Stimulated activated CD8-positive, alpha-beta memory T cell treated with anti-CD3 and anti-CD28 coated beads, Interleukin-7, amount 100 ng/mL, for 1 hour (primary cell): ENCODE data around the gene PLXDC1.
"Not testable (repeated sequence)": the region's sequence is repeated elsewhere in the genome, so short reads cannot be mapped to it uniquely, and the experiment has no call there.

ENCODE experiments used
- DNase-seq, 2 donors: peaks; one replicate each; pipeline ENCODE4 v3.0.0-alpha.2; 2020; ENCODE audit warnings: low read depth in 2 of 2

The PLXDC1 gene

GRCh38 chr17:39063681-39064069 is 87.8 kb downstream of the PLXDC1 start:
- no peak for DNase-seq

GRCh38 chr17:39062846-39063680 is 88.4 kb downstream of the PLXDC1 start:
- no peak for DNase-seq

GRCh38 chr17:39058524-39058923 is 92.9 kb downstream of the PLXDC1 start:
- DNase-seq: no peak

- DNase-seq: no peak
Observed at GRCh38 chr17:39057701-39058206, 93.7 kb downstream of the PLXDC1 start.

GRCh38 chr17:39054111-39054645 is 97.3 kb downstream of the PLXDC1 start:
- DNase-seq: no peak

GRCh38 chr17:39052423-39052822 is 99.0 kb downstream of the PLXDC1 start:
- DNase-seq: not testable (repeated sequence)

GRCh38 chr17:39051001-39051585 is 100.3 kb downstream of the PLXDC1 start:
- no peak for DNase-seq

GRCh38 chr17:39045948-39046679 is 105.3 kb downstream of the PLXDC1 start:
- DNase-seq: no peak

- DNase-seq: no peak
Observed at GRCh38 chr17:39036009-39036408, 115.4 kb downstream of the PLXDC1 start.

GRCh38 chr17:39035578-39035977 is 115.9 kb downstream of the PLXDC1 start:
- DNase-seq: not testable (repeated sequence)

- no peak for DNase-seq
Observed at GRCh38 chr17:39028690-39029089, 122.7 kb downstream of the PLXDC1 start.

GRCh38 chr17:39027455-39028035 is 123.9 kb downstream of the PLXDC1 start:
- DNase-seq: no peak

GRCh38 chr17:39026980-39027451 is 124.4 kb downstream of the PLXDC1 start:
- no peak for DNase-seq

GRCh38 chr17:39026346-39026745 is 125.1 kb downstream of the PLXDC1 start:
- DNase-seq: not testable (repeated sequence)

GRCh38 chr17:39022924-39023323 is 128.5 kb downstream of the PLXDC1 start:
- no peak for DNase-seq

GRCh38 chr17:39020037-39020436 is 131.4 kb downstream of the PLXDC1 start:
- DNase-seq: not testable (repeated sequence)

- no peak for DNase-seq
Observed at GRCh38 chr17:39018267-39019134, 132.9 kb downstream of the PLXDC1 start.

GRCh38 chr17:39016193-39017153 is 135.0 kb downstream of the PLXDC1 start:
- DNase-seq: no peak

- DNase-seq: no peak
Observed at GRCh38 chr17:39015546-39015935, 135.9 kb downstream of the PLXDC1 start.
